OCI-LY3 (cell line): Measurements from ENCODE around the gene TSPAN5.

ENCODE experiments used
- EZH2phosphoT487 ChIP-seq: fragments of 200-600 bp; shearing (Covaris generic); IDR thresholded peaks from 2 replicates; pipeline ENCODE4 v1.6.1; 2018; ENCODE audit warnings: antibody characterized with exemption, mixed run types, low read depth
- TF ChIP-seq, protein P1 (sequence below): fragments of 200-600, 300-600 bp; sonication (generic); IDR thresholded peaks from 2 replicates; pipeline ENCODE4 v1.5.1; 2014; ENCODE audit warnings: antibody characterized with exemption, low read length, low read depth

DNA sequence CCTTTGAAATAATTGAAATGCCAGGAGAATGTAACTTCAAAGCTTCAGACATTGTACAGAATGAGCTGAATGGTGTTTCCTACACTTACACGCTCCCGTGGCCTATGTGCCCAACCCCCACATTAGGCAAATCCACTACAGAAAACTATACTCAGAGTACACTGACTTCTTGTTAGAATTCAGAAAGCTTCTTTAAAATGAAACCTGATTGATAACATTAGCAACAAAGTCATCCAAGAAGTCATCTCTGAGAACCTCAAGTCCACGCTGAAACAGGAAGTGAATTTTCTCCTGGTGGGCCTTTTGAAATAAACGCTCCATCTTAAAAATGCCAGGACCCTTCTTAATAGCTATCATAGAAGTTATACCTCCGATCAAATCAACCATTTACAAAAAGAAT lies 136.3 kb downstream of the TSPAN5 start:
- TF ChIP-seq, protein P1, sequence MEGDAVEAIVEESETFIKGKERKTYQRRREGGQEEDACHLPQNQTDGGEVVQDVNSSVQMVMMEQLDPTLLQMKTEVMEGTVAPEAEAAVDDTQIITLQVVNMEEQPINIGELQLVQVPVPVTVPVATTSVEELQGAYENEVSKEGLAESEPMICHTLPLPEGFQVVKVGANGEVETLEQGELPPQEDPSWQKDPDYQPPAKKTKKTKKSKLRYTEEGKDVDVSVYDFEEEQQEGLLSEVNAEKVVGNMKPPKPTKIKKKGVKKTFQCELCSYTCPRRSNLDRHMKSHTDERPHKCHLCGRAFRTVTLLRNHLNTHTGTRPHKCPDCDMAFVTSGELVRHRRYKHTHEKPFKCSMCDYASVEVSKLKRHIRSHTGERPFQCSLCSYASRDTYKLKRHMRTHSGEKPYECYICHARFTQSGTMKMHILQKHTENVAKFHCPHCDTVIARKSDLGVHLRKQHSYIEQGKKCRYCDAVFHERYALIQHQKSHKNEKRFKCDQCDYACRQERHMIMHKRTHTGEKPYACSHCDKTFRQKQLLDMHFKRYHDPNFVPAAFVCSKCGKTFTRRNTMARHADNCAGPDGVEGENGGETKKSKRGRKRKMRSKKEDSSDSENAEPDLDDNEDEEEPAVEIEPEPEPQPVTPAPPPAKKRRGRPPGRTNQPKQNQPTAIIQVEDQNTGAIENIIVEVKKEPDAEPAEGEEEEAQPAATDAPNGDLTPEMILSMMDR = no peak
- no peak for TF ChIP-seq EZH2phosphoT487
